NCI-H187 (cell line): ENCODE results near the gene RAC3.

ENCODE experiments used
- DNase-seq, 2 experiments: peaks; one replicate each; lab custom pipeline; 2025; lab: John Stamatoyannopoulos, UW

RAC3 gene

GRCh38 chr17:82055965-82056728 is 24.7 kb downstream of the RAC3 start:
- DNase-seq: no peak

GRCh38 chr17:82056729-82057621 is 25.5 kb downstream of the RAC3 start:
- DNase-seq: no peak

- DNase-seq: no peak
Observed at GRCh38 chr17:82058230-82058854, 26.9 kb downstream of the RAC3 start.

GRCh38 chr17:82058855-82059249 is 27.4 kb downstream of the RAC3 start:
- no peak for DNase-seq

GRCh38 chr17:82059272-82060000 is 28.0 kb downstream of the RAC3 start:
- DNase-seq: no peak

- no peak for DNase-seq
Observed at GRCh38 chr17:82060001-82060380, 28.5 kb downstream of the RAC3 start.

- DNase-seq: no peak
Observed at GRCh38 chr17:82060614-82061013, 29.1 kb downstream of the RAC3 start.

GRCh38 chr17:82061047-82061925 is 29.8 kb downstream of the RAC3 start:
- no peak for DNase-seq

GRCh38 chr17:82062076-82062983 is 30.9 kb downstream of the RAC3 start:
- DNase-seq: no peak

GRCh38 chr17:82062984-82063368 is 31.5 kb downstream of the RAC3 start:
- DNase-seq: no peak

GRCh38 chr17:82063424-82064415 is 32.2 kb downstream of the RAC3 start:
- DNase-seq: no peak

GRCh38 chr17:82064433-82065192 is 33.1 kb downstream of the RAC3 start:
- no peak for DNase-seq

- no peak for DNase-seq
Observed at GRCh38 chr17:82065193-82065637, 33.7 kb downstream of the RAC3 start.

GRCh38 chr17:82065638-82066303 is 34.3 kb downstream of the RAC3 start, which contains the start of gene DUS1L:
DUS1L (minus strand) TSS chr17:82065804; CDS start chr17:82065059, 745 bp downstream.
- no peak for DNase-seq

- DNase-seq: no peak
Observed at GRCh38 chr17:82070611-82071010, 39.1 kb downstream of the RAC3 start.

- no peak for DNase-seq
Observed at GRCh38 chr17:82072827-82073226, 41.3 kb downstream of the RAC3 start.

- no peak for DNase-seq
Observed at GRCh38 chr17:82073446-82073845, 42.0 kb downstream of the RAC3 start.
